GM21576 (cell line): ENCODE measurements around the gene PARS2.

Experiments
- ATAC-seq: cut with Tn5 transposase; IDR thresholded peaks from one replicate; pipeline ENCODE4 v1.9.1; 2021; ENCODE audit warnings: mild to moderate bottlenecking, moderate library complexity; ENCODE audit not compliant: unreplicated experiment

PARS2 gene

GRCh38 chr1:54764133-54764921 is at the start of gene PARS2:
Gene PARS2 (minus strand): TSS chr1:54764523. CDS start chr1:54759161, 5,362 bp downstream.
- ATAC-seq: peak; percentile 93

GRCh38 chr1:54814126-54814498 is 49.8 kb upstream of the PARS2 start:
- no peak for ATAC-seq

GRCh38 chr1:54813485-54814125 is 49.3 kb upstream of the PARS2 start:
- no peak for ATAC-seq

GRCh38 chr1:54812801-54813484 is 48.6 kb upstream of the PARS2 start:
- no peak for ATAC-seq

GRCh38 chr1:54811739-54812655 is 47.7 kb upstream of the PARS2 start:
- ATAC-seq: no peak

- ATAC-seq: no peak
These were observed 46.7 kb upstream of the PARS2 start for GRCh38 chr1:54811066-54811465.

- peak; percentile 59 for ATAC-seq
These were observed 46.0 kb upstream of the PARS2 start for GRCh38 chr1:54810153-54810942.

- no peak for ATAC-seq
These were observed 45.3 kb upstream of the PARS2 start for GRCh38 chr1:54809496-54810074.

GRCh38 chr1:54808443-54809207 is 44.3 kb upstream of the PARS2 start:
- no peak for ATAC-seq

- no peak for ATAC-seq
These were observed 43.4 kb upstream of the PARS2 start for GRCh38 chr1:54807756-54808155.

GRCh38 chr1:54806931-54807611 is 42.7 kb upstream of the PARS2 start:
- ATAC-seq: no peak

- ATAC-seq: no peak
These were observed 41.7 kb upstream of the PARS2 start for GRCh38 chr1:54805981-54806381.

GRCh38 chr1:54805466-54805865 is 41.1 kb upstream of the PARS2 start:
- no peak for ATAC-seq

GRCh38 chr1:54804471-54805132 is 40.3 kb upstream of the PARS2 start:
- no peak for ATAC-seq

GRCh38 chr1:54803761-54804470 is 39.6 kb upstream of the PARS2 start:
- ATAC-seq: no peak

- peak; percentile 84 for ATAC-seq
These were observed 36.8 kb upstream of the PARS2 start, which contains the start of gene TTC22 for GRCh38 chr1:54800899-54801759. Gene TTC22 (minus strand): TSS chr1:54801323. CDS start chr1:54801163, 160 bp downstream.
